Effector memory CD4-positive, alpha-beta T cell (primary cell): ENCODE results near the gene IL13RA1.

Source experiments
- DNase-seq, 3 donors: peaks; one replicate each; pipeline ENCODE4 v3.0.0-alpha.2; 2020
- H3K27ac ChIP-seq: 2 replicates; pipeline ENCODE4 v1.7.0; 2013; ENCODE audit warnings: mild to moderate bottlenecking, low read length, moderate library complexity; ENCODE audit not compliant: insufficient read depth, poor library complexity, severe bottlenecking
- H3K27me3 ChIP-seq: replicated peaks from 2 replicates; pipeline ENCODE4 v1.7.0; 2013; ENCODE audit warnings: mild to moderate bottlenecking, low read length; ENCODE audit not compliant: insufficient read depth, control insufficient read depth, poor library complexity, severe bottlenecking
- H3K36me3 ChIP-seq: 2 replicates; pipeline ENCODE4 v1.7.0; 2013; ENCODE audit warnings: mild to moderate bottlenecking, low read length, moderate library complexity; ENCODE audit not compliant: control insufficient read depth, insufficient read depth
- H3K4me1 ChIP-seq: 2 replicates; pipeline ENCODE4 v1.7.0; 2013; ENCODE audit warnings: low read length, mild to moderate bottlenecking; ENCODE audit not compliant: control insufficient read depth, insufficient read depth, poor library complexity, severe bottlenecking
- H3K4me3 ChIP-seq: 2 replicates; pipeline ENCODE4 v1.7.0; 2013; ENCODE audit warnings: low read length, low read depth, mild to moderate bottlenecking; ENCODE audit not compliant: insufficient read depth, poor library complexity, severe bottlenecking
- H3K9me3 ChIP-seq: 2 replicates; pipeline ENCODE4 v1.7.0; 2013; ENCODE audit warnings: mild to moderate bottlenecking, low read length, moderate library complexity; ENCODE audit not compliant: control insufficient read depth

IL13RA1 gene

DNA sequence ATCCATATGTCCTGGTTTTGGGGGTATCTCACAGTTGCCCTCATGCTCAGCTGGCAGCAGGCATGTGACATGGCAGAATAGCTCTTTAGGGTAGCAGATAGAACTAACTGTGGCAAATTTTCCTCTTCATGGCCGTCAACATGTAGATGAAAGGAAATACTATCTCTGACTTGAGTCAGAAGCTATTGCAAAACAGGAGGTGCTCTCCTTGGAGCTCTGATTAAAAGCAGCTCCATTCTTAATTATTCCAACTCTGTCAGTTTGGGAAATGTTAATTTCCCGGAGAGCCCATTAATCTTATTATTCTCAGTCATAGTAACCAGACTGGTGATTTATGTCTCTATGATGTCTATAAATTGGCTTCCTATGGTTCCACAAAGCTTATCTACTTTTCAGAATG is 18.2 kb downstream of the IL13RA1 start:
- no peak overlapping the region for H3K27ac ChIP-seq
- H3K4me3 ChIP-seq = no peak overlapping the region
- H3K9me3 ChIP-seq = no peaks in the 10 kb centered on the region
- H3K27me3 ChIP-seq = no peaks in the 10 kb centered on the region
- no peak for DNase-seq
- no peaks in the 10 kb centered on the region for H3K4me1 ChIP-seq
- no peaks in the 10 kb centered on the region for H3K36me3 ChIP-seq

DNA sequence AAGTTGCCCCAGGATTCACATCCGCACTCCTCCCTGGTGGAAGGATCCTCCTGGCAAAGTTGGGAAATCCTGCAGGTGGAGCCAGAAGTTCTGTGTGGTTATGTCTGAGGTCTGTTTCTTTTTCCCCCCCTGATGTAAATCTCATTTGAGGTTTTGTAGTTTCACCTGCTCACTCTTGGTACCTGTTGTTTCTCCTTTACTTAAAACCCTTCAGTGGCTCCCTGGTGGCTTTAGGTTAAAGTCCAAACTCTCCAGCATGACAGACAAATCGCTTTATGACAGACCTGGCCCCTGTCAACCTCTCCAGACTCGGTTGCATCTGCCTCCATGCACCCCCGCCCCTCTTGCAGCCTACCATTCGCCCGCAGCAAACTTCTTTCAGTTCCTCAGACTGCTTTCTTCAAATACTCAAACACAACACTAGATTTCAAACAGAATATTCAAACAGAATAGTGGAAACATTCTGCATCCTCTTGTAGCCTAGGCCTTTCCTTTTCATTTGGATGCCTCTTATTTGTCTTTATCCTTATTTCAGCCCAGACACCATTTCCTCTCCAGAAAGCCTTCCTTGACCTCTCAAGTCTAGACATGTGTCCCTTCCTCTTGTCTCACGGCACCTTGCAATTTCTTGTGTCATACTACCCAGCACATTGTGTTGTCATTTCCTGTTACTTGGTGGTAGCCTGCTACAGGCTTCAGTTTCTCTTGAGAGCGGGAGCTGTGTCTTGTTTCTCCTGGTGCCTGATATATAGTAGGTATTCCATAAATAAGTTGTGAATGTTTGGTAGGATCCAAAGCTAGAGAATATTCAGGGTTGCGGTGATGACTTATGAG is 24.8 kb downstream of the IL13RA1 start:
- H3K27ac ChIP-seq = no peak overlapping the region
- no peak overlapping the region for H3K4me3 ChIP-seq
- no peaks in the 10 kb centered on the region for H3K9me3 ChIP-seq
- H3K4me1 ChIP-seq = no peaks in the 10 kb centered on the region
- H3K36me3 ChIP-seq = no peaks in the 10 kb centered on the region
- no peaks in the 10 kb centered on the region for H3K27me3 ChIP-seq
- DNase-seq = no peak

DNA sequence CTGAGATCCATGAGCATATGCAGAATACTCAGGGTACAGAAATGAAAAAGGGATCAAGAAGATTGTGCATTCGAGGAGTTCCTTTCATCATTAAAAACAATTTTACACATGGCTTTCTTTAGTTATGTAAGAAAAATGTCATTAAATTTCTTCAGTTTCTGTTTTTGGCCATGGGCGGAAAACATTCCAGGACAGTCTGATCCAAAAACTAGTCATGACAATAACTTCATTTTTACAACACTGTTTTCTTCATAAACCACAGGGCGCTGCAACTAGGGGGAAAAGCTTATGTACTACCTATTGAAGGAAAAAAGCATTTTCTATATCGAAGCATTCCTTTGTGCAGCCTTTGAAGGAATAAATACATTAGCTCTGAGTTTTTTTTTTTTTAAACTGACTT is 28.2 kb downstream of the IL13RA1 start:
- Histone ChIP-seq H3K4me1 (no peaks in the 10 kb centered on the region), H3K36me3 (no peaks in the 10 kb centered on the region), H3K9me3 (no peaks in the 10 kb centered on the region), H3K4me3 (no peak overlapping the region), H3K27me3 (no peaks in the 10 kb centered on the region), H3K27ac (no peak overlapping the region)
- DNase-seq = no peak

- no peak overlapping the region for H3K27ac ChIP-seq
- no peaks in the 10 kb centered on the region for H3K9me3 ChIP-seq
- H3K36me3 ChIP-seq = no peaks in the 10 kb centered on the region
- no peaks in the 10 kb centered on the region for H3K27me3 ChIP-seq
- DNase-seq = no peak
- no peak overlapping the region for H3K4me3 ChIP-seq
- no peaks in the 10 kb centered on the region for H3K4me1 ChIP-seq
Observed at GRCh38 chrX:118756101-118756500, 28.7 kb downstream of the IL13RA1 start.

DNA sequence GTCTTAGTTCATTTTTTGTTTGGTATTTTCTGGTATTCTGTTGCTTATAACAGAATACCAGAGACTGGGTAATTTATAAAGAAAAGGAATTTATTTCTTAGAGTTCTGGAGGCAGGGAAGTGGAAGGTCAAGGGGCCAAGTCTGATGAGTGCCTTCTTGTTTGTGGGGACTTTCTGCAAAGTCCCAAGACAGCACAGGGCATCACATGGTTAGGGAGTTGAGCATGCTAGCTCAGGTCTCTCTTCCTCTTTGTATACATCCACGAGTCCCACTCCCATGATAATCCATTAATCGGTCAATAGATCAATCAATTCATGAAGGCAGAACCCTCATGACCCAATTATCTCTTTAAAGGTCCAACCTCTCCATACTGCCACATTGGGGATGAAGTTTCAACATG is 31.1 kb downstream of the IL13RA1 start:
- no peaks in the 10 kb centered on the region for H3K9me3 ChIP-seq
- H3K27ac ChIP-seq = no peak overlapping the region
- H3K4me3 ChIP-seq = no peak overlapping the region
- H3K36me3 ChIP-seq = no peaks in the 10 kb centered on the region
- no peak for DNase-seq
- H3K4me1 ChIP-seq = no peaks in the 10 kb centered on the region
- H3K27me3 ChIP-seq = no peaks in the 10 kb centered on the region

GRCh38 chrX:118760025-118760424 is 32.6 kb downstream of the IL13RA1 start:
- Histone ChIP-seq H3K36me3 (no peaks in the 10 kb centered on the region), H3K4me3 (no peak overlapping the region)
- DNase-seq = no peak

DNA sequence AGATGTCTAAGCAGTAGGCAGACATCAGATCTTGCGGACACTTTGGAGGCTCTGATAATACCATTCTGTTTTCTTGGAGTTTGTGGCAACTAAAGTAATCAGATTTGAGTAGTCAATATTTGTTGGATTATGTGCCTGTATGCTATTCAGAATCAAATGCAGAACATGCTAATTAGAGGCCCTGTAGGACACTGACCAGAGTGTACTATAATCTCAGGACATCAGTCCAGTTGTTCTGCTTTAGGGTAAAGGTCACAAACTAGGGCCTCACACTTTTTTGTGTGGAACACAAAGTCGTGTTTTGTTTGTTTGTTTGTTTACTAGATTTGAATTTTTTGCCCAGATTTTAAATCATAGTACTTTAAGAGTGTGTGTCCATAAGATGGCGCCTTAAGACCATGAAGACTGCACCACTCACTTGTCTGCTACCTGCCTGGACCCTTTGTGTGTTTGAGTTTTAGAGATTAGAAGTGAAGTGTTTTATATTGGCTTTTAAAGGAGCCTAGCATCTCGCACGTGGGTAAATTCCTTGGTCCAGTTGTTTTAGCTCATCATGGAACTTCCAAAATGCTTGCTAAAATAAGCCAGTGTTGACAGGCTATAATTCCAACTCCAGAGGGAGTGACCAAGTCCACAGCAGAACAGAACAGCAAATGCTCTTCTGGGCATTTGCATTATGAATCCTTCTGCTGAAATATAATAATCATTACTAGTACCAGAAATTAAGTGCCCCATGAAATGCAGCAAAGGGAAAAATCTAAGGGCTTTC is 34.7 kb downstream of the IL13RA1 start:
- Histone ChIP-seq H3K27me3 (no peaks in the 10 kb centered on the region), H3K4me1 (no peaks in the 10 kb centered on the region), H3K9me3 (no peaks in the 10 kb centered on the region), H3K36me3 (no peaks in the 10 kb centered on the region), H3K27ac (no peak overlapping the region), H3K4me3 (no peak overlapping the region)
- no peak for DNase-seq

More at GRCh38 chrX:118760025-118760424, 32.6 kb downstream of the IL13RA1 start:
- no peaks in the 10 kb centered on the region for H3K9me3 ChIP-seq
- no peaks in the 10 kb centered on the region for H3K27me3 ChIP-seq
- H3K27ac ChIP-seq = no peak overlapping the region
- no peaks in the 10 kb centered on the region for H3K4me1 ChIP-seq

DNA sequence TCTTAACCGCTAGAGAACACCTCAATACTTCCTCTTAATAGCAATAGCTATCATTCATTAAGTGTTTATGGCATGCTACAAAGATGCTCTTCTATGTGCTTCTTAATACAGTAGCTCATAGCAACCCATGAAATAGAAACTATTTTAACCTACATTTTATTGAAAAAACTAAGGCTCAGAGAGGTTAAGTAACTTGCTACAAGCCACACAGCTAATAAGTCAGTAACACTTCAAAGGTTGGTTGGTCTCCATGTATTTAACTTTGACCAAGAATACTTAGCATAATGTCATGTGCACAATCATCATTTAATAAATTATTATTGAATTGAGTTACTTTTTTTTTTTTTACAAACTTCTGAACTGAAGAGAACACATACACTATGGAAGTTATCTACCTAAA is 36.1 kb downstream of the IL13RA1 start:
- H3K9me3 ChIP-seq = no peaks in the 10 kb centered on the region
- H3K4me1 ChIP-seq = no peaks in the 10 kb centered on the region
- DNase-seq = no peak
- H3K4me3 ChIP-seq = no peak overlapping the region
- H3K36me3 ChIP-seq = no peaks in the 10 kb centered on the region
- no peak overlapping the region for H3K27ac ChIP-seq
- H3K27me3 ChIP-seq = no peaks in the 10 kb centered on the region

DNA sequence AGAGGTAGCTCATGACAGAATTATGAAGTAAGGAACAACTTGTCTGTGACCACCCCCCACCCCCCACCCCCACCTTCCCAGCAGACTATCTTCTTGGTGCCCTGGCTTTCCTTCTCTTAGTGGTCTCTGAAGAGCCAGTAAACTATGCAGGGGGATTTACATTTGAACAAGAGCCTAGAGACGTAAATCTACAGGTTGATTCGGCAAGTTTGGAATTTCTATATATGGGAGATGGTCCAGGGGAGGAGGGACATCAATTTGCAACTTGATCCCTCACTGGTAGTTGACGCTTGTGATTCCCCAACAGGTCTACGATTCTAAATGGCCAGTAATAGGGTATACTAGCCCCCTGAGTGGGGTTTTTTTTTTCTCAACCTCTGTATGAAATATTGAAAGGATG is 36.7 kb downstream of the IL13RA1 start:
- no peaks in the 10 kb centered on the region for H3K36me3 ChIP-seq
- no peak for DNase-seq
- no peak overlapping the region for H3K4me3 ChIP-seq
- H3K4me1 ChIP-seq = no peaks in the 10 kb centered on the region
- no peaks in the 10 kb centered on the region for H3K9me3 ChIP-seq
- H3K27ac ChIP-seq = no peak overlapping the region
- H3K27me3 ChIP-seq = no peaks in the 10 kb centered on the region

DNA sequence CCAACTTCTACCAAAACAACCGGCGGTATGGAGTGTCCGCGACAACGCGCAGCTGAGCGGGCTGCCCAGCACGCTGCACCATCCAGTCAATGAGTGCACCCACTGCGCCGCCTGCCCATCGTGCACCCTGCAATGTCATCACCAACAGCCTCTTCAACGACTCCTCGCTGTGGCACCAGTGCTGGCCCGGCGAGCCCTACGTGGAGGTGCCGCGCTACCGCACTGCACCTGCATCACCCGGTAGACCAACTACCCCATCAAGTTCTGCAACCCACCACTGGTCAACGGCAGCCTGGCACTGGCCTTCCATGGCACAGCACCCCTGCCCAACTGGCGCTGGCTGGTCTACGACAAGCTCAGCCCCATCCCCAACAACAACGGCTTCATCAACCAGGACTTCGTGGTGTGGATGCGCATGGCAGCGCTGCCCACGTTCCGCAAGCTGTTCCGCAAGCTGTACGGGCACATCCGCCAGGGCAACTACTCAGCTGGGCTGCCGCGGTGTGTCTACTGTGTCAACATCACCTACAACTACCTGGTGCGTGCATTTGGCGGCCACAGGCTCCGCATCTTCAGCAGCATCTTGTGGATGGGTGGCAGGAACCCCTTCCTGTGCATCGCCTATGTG is 42.8 kb downstream of the IL13RA1 start:
- no peaks in the 10 kb centered on the region for H3K9me3 ChIP-seq
- no peaks in the 10 kb centered on the region for H3K36me3 ChIP-seq
- DNase-seq = no peak
- no peak overlapping the region for H3K27ac ChIP-seq
- H3K4me3 ChIP-seq = no peak overlapping the region
- no peaks in the 10 kb centered on the region for H3K27me3 ChIP-seq
- no peaks in the 10 kb centered on the region for H3K4me1 ChIP-seq
